WI38 (cell line): Measurements from ENCODE around the gene CLK3.

Source experiments
- H3K4me3 ChIP-seq: 2 replicates; pipeline ENCODE4 v1.5.1; 2011; ENCODE audit warnings: low read depth, mild to moderate bottlenecking, control low read depth, low read length
- TF ChIP-seq, protein P1 (sequence below): IDR thresholded peaks from 2 replicates; pipeline ENCODE4 v1.5.1; 2012; ENCODE audit warnings: low read depth, mild to moderate bottlenecking, control low read depth, low read length

CLK3 gene

DNA sequence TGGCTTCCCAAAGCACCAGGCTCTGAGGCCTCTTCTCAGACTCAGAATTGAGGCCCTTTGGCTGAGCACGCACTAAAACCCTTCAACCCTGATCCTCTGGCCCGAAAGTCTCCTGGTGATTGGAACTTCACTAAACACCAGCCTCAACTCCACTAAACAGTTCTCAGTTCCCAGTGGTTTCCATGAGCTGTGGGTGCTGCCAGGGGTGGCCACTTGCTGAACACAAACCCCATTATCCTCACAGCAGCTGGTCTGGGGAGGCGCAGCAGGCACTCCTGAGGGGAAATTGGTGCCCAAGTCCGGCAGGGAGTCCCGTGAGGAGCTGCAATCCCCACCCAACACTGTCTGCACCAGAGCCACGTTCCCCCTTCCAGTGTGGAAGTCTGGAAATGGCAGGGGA, 3.8 kb upstream of the CLK3 start:
- TF ChIP-seq, protein P1, sequence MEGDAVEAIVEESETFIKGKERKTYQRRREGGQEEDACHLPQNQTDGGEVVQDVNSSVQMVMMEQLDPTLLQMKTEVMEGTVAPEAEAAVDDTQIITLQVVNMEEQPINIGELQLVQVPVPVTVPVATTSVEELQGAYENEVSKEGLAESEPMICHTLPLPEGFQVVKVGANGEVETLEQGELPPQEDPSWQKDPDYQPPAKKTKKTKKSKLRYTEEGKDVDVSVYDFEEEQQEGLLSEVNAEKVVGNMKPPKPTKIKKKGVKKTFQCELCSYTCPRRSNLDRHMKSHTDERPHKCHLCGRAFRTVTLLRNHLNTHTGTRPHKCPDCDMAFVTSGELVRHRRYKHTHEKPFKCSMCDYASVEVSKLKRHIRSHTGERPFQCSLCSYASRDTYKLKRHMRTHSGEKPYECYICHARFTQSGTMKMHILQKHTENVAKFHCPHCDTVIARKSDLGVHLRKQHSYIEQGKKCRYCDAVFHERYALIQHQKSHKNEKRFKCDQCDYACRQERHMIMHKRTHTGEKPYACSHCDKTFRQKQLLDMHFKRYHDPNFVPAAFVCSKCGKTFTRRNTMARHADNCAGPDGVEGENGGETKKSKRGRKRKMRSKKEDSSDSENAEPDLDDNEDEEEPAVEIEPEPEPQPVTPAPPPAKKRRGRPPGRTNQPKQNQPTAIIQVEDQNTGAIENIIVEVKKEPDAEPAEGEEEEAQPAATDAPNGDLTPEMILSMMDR = no peak
- no peak overlapping the region for H3K4me3 ChIP-seq

DNA sequence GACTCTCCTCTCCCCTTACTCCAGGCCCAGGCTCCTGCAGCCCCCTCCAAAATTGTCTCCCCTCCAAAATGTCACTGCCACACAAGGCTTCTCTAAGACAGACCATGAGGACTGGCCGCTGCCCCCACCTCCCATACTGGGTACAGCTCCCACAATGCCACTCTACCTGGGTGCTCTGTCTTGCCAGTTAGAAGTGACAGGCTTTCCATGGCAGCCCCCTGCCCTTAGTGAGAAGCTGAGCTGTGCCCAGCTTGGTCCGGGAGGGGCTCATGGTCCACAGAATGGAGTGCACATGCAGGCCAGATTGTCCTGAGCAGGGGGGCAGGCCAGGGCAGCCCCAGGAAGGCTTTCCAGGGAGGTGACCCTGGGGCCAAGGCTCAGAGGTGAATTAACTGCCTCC, 3.0 kb upstream of the CLK3 start:
- no peak overlapping the region for H3K4me3 ChIP-seq
- TF ChIP-seq, protein P1 = no peak

DNA sequence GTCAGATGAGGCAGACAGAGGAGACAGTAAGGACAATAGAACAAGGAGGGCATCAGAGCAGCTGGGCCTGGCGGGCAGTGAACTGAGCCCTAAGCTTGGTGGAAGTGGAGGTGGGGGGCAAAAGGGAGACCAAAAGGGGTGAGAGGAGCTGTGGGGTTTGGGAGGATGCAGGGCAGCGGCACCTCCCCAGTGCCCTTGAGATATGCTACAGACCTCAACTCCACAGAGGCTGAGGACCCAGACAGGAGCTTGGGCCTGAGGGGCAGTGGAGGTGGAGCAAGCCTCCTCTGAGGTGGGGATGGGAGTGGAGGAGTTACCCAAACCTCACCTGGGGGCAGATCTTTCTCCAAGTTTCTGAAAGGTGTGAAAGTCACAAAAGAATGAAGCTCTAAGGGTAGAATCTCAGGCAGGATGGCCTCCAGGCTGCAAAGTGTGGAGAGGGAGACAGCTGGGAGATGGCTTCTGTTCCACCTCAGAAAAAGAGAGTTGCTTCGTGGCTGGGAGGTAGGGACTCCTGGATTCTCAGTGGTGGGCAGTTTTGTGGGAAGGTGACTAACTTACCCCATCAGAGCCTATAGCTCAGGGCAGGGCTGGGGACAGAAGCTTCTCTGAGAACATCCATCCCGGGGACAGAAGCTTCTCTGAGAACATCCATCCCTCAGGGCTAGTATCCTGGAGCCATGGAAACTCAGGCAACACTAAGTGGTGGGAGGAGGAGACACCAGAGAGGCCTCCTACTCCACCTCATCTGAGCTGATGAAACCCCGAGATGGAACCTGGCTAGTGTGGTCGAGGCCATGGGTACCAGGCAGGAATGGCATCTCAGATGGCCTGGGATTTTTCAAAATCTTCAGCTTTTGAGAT, 2.3 kb upstream of the CLK3 start:
- no peak overlapping the region for H3K4me3 ChIP-seq
- TF ChIP-seq, protein P1 = no peak

DNA sequence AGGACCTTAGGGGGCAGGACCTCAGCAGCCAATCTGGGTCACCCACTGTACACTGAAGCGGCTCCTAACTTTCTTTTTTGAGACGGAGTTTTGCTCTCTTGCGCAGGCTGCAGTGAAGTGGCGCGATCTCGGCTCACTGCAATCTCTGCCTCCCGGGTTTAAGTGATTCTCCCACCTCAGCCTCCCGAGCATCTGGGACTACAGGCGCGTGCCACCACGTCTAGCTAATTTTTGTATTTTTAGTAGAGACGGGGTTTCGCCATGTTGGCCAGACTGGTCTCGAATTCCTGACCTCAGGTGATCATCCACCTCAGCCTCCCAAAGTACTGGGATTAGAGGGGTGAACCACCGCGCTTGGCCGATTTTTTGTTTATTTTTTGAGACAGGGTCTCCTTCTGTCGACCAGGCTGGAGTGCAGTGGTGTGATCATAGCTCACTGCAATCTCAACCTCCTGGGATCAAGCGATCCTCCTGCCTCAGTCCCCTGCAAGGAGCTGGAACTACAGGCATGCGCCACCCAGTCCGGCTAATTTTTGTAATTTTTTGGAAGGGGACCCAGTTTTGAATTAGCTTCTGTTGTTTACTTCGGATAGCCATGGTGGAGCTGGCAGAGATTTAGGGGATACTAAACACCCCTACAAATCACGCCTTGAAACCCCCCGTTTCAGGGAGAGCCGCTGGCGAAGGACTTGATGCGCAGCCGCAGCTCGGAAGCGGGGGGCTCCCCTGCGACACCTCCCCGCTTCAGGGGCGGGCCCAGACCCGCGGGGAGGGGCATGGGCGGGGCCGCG, 1.5 kb upstream of the CLK3 start:
- TF ChIP-seq, protein P1 = no peak
- H3K4me3 ChIP-seq = peak overlapping the region; percentile 100

DNA sequence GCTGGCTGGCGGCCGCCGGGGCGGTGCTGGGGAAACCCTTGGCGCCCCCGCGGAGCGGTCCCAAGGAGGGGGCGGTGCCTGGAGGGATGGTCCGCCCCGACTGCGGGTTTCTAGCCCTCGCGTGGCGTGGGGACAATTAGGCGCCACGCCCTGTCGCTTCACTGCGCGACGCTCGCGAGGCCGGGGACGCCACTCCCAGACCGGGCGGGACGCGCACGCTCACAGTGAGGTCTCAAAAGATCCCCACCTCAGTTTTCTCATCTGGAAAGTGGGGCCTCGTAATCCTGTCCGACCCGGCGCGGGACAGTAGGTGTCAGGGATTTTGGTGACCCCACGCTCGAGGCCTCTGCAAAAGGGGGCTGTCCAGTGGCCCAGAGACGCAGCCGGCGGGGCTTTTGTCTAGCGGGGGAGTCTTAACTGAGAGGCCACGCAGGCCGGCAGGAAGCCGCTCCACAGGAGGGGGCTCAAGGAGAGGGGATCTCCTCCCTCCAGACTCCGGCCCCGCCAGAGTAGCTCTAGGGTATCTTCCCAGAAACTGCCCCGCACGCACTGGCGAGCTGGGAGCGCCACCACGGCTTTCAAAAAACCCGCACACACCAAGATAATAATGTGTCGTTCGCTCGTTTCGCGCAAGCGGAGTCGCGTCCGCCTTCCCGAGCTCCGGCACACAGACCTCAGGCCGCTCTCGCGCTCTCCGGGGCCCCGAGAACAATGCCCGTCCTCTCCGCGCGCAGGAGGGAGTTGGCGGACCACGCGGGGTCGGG, 710 bp upstream of the CLK3 start:
- peak overlapping the region; percentile 100 for H3K4me3 ChIP-seq
- TF ChIP-seq, protein P1 = no peak

DNA sequence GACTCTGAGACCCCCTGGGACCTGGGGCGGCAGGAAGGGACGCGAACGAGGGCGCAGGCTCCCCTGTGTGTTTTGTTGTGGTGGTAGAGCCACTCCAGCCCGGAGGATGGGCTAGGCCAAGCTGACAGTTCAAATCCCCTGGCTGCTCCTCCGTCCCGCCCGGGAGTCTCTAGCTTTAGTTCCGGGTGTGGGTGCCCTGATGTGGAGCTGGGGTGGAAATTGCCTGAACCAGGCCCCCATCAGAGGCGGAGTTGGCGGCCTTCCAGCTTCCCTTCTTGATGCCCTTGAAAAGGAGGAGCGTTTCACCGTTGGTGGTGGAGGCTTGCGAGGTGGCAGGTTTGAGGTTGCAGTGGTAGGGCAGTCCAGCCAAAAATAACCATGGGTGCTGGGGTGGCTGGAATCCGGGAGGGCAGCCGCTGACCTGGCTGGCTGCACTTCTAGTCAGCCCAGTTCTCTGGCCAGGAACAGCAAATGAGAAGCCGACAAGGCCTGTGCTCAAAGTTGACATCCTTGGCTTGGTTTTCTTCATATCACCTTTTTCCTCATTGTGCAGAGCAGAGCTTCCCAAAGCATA, 817 bp downstream of the CLK3 start:
- H3K4me3 ChIP-seq = peak overlapping the region; percentile 100
- TF ChIP-seq, protein P1 = 0 out of 2 replicates have a peak, but pooled peaks have one; percentile 1
